CD14-positive monocyte (primary cell): ENCODE results near the gene MKLN1. TPM values are rescaled to one million over a fixed set of nuclear protein-coding genes. Genes with fewer than 3 reads are reported as not detected.

Experiments used
- DNase-seq, 3 donors: peaks; one replicate each; pipeline ENCODE4 v3.0.0-alpha.2; 2011 to 2022
- H2AFZ ChIP-seq: 2 replicates; pipeline ENCODE4 v1.6.0; 2012; ENCODE audit warnings: mild to moderate bottlenecking, low read depth, low read length, inconsistent platforms; ENCODE audit not compliant: insufficient read depth, poor library complexity, severe bottlenecking
- H3K27ac ChIP-seq, 2 donors: 1 replicate in 1 of 2; 2 replicates in 1 of 2; pipeline ENCODE4 v1.5.1; 2012 to 2013; ENCODE audit warnings: low read length in 2 of 2, control low read depth in 1 of 2, inconsistent platforms in 1 of 2, low read depth in 1 of 2, mild to moderate bottlenecking in 1 of 2
- H3K27me3 ChIP-seq, 2 donors: one replicate each; pipeline versions ENCODE4 v1.6.0 to v1.6.1; 2011 to 2013; ENCODE audit warnings: low read length in 2 of 2; ENCODE audit not compliant: control insufficient read depth in 2 of 2, insufficient read depth in 2 of 2
- H3K36me3 ChIP-seq, 2 donors: replicated peaks in 1 of 2; 1 replicate in 1 of 2; 2 replicates in 1 of 2; pipeline versions ENCODE4 v1.5.1 to v1.6.1; 2012 to 2013; ENCODE audit warnings: low read length in 2 of 2, control low read depth in 1 of 2, inconsistent platforms in 1 of 2, mild to moderate bottlenecking in 1 of 2; ENCODE audit not compliant: insufficient read depth in 2 of 2, control insufficient read depth in 1 of 2
- H3K4me1 ChIP-seq, 2 donors: 1 replicate in 1 of 2; 2 replicates in 1 of 2; pipeline versions ENCODE4 v1.5.1 to v1.6.1; 2012 to 2013; ENCODE audit warnings: low read length in 2 of 2, control low read depth in 1 of 2, inconsistent platforms in 1 of 2, mild to moderate bottlenecking in 1 of 2, moderate library complexity in 1 of 2; ENCODE audit not compliant: insufficient read depth in 2 of 2, control insufficient read depth in 1 of 2
- H3K4me2 ChIP-seq: replicated peaks from 2 replicates; pipeline ENCODE3; 2012; ENCODE audit warnings: low read length, moderate library complexity, mild to moderate bottlenecking; ENCODE audit not compliant: poor library complexity, severe bottlenecking; ENCODE audit errors: extremely low read depth
- H3K4me3 ChIP-seq, 3 experiments: fragments of 200-600 bp in 1 of 3; sonication (generic) in 1 of 3; replicated peaks in 1 of 3; 1 replicate in 2 of 3; 2 replicates in 1 of 3; pipeline ENCODE4 v1.5.1; 2011 to 2013; ENCODE audit warnings: low read length in 3 of 3, mild to moderate bottlenecking in 3 of 3, control low read depth in 2 of 3, low read depth in 2 of 3, inconsistent platforms in 1 of 3, moderate library complexity in 1 of 3
- H3K79me2 ChIP-seq: 2 replicates; pipeline ENCODE4 v1.6.0; 2012; ENCODE audit warnings: mild to moderate bottlenecking, control low read depth, inconsistent platforms, low read length, moderate library complexity; ENCODE audit not compliant: insufficient read depth
- H3K9ac ChIP-seq: 2 replicates; pipeline ENCODE4 v1.6.0; 2017; ENCODE audit warnings: low read length, mild to moderate bottlenecking; ENCODE audit not compliant: insufficient read depth, poor library complexity, severe bottlenecking
- H3K9me3 ChIP-seq, 2 donors: replicated peaks in 1 of 2; 1 replicate in 1 of 2; 2 replicates in 1 of 2; pipeline versions ENCODE4 v1.5.1 to v1.6.1; 2012 to 2013; ENCODE audit warnings: low read length in 2 of 2, control low read depth in 1 of 2; ENCODE audit not compliant: control insufficient read depth in 1 of 2, insufficient read depth in 1 of 2
- H4K20me1 ChIP-seq: 2 replicates; pipeline ENCODE4 v1.6.0; 2012; ENCODE audit warnings: mild to moderate bottlenecking, low read length, control low read depth, moderate library complexity; ENCODE audit not compliant: insufficient read depth
- H3K27ac Mint-ChIP-seq, 7 donors: one replicate each; pipeline ENCODE4 v1.8.0; 2020; ENCODE audit warnings: mild to moderate bottlenecking in 7 of 7, mixed read lengths in 7 of 7, moderate library complexity in 6 of 7, inconsistent platforms in 2 of 7
- H3K27me3 Mint-ChIP-seq, 3 donors: one replicate each; pipeline ENCODE4 v1.8.0; 2021 to 2022; ENCODE audit warnings: low read depth in 3 of 3, mild to moderate bottlenecking in 3 of 3, mixed read lengths in 3 of 3, moderate library complexity in 3 of 3, inconsistent platforms in 1 of 3
- H3K36me3 Mint-ChIP-seq, 2 donors: one replicate each; pipeline ENCODE4 v1.8.0; 2020; ENCODE audit warnings: mixed read lengths in 2 of 2, inconsistent platforms in 1 of 2, mild to moderate bottlenecking in 1 of 2
- H3K4me1 Mint-ChIP-seq: one replicate; pipeline ENCODE4 v1.8.0; 2020; ENCODE audit warnings: mild to moderate bottlenecking, mixed read lengths
- H3K4me3 Mint-ChIP-seq, 2 donors: one replicate each; pipeline ENCODE4 v1.8.0; 2020; ENCODE audit warnings: mild to moderate bottlenecking in 2 of 2, mixed read lengths in 2 of 2, moderate library complexity in 1 of 2
- H3K9me3 Mint-ChIP-seq, 7 donors: one replicate each; pipeline ENCODE4 v1.8.0; 2020 to 2022; ENCODE audit warnings: mixed read lengths in 7 of 7, mild to moderate bottlenecking in 6 of 7, moderate library complexity in 6 of 7, inconsistent platforms in 2 of 7
- CTCF ChIP-seq: fragments of 200-600 bp; IDR thresholded peaks from one replicate; pipeline ENCODE4 v1.8.0; 2022; ENCODE audit warnings: antibody characterized with exemption, mild to moderate bottlenecking
- WGBS: methylation state at CpG from one replicate; pipeline ENCODE4 v1.1.5; 2013; ENCODE audit warnings: missing lambda C conversion rate; ENCODE audit not compliant: insufficient coverage; 5-methylcytosine and 5-hydroxymethylcytosine counted together
- intact Hi-C, 2 donors: fragments of 100-400 bp; cut with micrococcal nuclease; formaldehyde crosslinking; loops; one replicate each; pipeline versions ENCODE4 v1.15.0 to v1.15.1; 2023
- polyA plus RNA-seq, 3 donors: library from polyadenylated mRNA; depleted of rRNA in 1 of 3; unstranded in 2 of 3; stranded (reverse) in 1 of 3; fragments of 300-500 nt in 2 of 3; fragments of >200 nt in 1 of 3; fragmentation: Illumina TruSeq in 2 of 3; gene quantifications; 1 replicate in 2 of 3; 2 replicates in 1 of 3; pipeline ENCODE4 v1.2.3, GENCODE V29; 2012 to 2021

Gene MKLN1
- polyA plus RNA-seq, 3 donors = 12.2 to 18.5 (median 17.2) TPM

- Histone ChIP-seq H4K20me1 (no peaks in the 10 kb centered on the region), H3K36me3 (peaks cover 52 to 96% of the 10 kb centered on the region in 2 donors), H3K9me3 (no peaks in the 10 kb centered on the region), H3K9ac (no peak overlapping the region), H3K79me2 (no peaks in the 10 kb centered on the region), H3K4me1 (no peaks in the 10 kb centered on the region), H2AFZ (no peak overlapping the region), H3K4me2 (no peak overlapping the region), H3K27ac (no peak overlapping the region), H3K27me3 (no peaks in the 10 kb centered on the region), H3K4me3 (no peak overlapping the region)
- no peak for DNase-seq
- H3K27me3 Mint-ChIP-seq = no peaks in the 10 kb centered on the region
- H3K27ac Mint-ChIP-seq = peak overlapping the region in 1 of 7 donors; percentile 35
- intact Hi-C loops = no loop called here
- no peak for TF ChIP-seq CTCF
- no peak overlapping the region for H3K4me3 Mint-ChIP-seq
- H3K9me3 Mint-ChIP-seq = peaks cover 0 to 2% (median 0%) of the 10 kb centered on the region in 7 donors
- H3K4me1 Mint-ChIP-seq = no peaks in the 10 kb centered on the region
- peaks cover 71 to 81% of the 10 kb centered on the region in 2 donors for H3K36me3 Mint-ChIP-seq
- 100% methylated on average over 2 of the region's 5 CpGs for WGBS
Observed at GRCh38 chr7:131443496-131443895, 115.8 kb downstream of the MKLN1 start.

GRCh38 chr7:131444683-131445082 lies 117.0 kb downstream of the MKLN1 start:
- no peak overlapping the region for H3K4me3 ChIP-seq
- no CpG with 5 or more reads among the region's 1 CpG for WGBS
- Mint-ChIP-seq H3K9me3 (peaks cover 0 to 2% (median 0%) of the 10 kb centered on the region in 7 donors), H3K36me3 (peaks cover 70 to 82% of the 10 kb centered on the region in 2 donors), H3K27ac (peak overlapping the region in 1 of 7 donors; percentile 8), H3K4me3 (no peak overlapping the region), H3K4me1 (no peaks in the 10 kb centered on the region), H3K27me3 (no peaks in the 10 kb centered on the region)
- no peaks in the 10 kb centered on the region for H3K79me2 ChIP-seq
- peaks cover 3% of the 10 kb centered on the region for H4K20me1 ChIP-seq
- no peaks in the 10 kb centered on the region for H3K27me3 ChIP-seq
- TF ChIP-seq CTCF = no peak
- H3K36me3 ChIP-seq = peaks cover 50 to 96% of the 10 kb centered on the region in 2 donors
- no peaks in the 10 kb centered on the region for H3K9me3 ChIP-seq
- intact Hi-C loops = no loop called here
- H3K4me1 ChIP-seq = no peaks in the 10 kb centered on the region
- no peak overlapping the region for H3K9ac ChIP-seq
- no peak overlapping the region for H2AFZ ChIP-seq
- no peak overlapping the region for H3K27ac ChIP-seq
- no peak for DNase-seq
- H3K4me2 ChIP-seq = no peak overlapping the region
